Measurements from ENCODE around the gene ADGRA3.
"Not testable (repeated sequence)": the region's sequence is repeated elsewhere in the genome, so short reads cannot be mapped to it uniquely, and the experiment has no call there.

ADGRA3 gene

GRCh38 chr4:22439947-22440346 lies 75.9 kb downstream of the ADGRA3 start:
- DNase-seq (ENCODE audit: low read depth, low spot score), result no peak

GRCh38 chr4:22435652-22436051 lies 80.2 kb downstream of the ADGRA3 start:
- DNase-seq (ENCODE audit: low read depth, low spot score), result no peak

GRCh38 chr4:22434895-22435294 lies 81.0 kb downstream of the ADGRA3 start:
- DNase-seq (ENCODE audit: low read depth, low spot score), result peak; percentile 23

DNA sequence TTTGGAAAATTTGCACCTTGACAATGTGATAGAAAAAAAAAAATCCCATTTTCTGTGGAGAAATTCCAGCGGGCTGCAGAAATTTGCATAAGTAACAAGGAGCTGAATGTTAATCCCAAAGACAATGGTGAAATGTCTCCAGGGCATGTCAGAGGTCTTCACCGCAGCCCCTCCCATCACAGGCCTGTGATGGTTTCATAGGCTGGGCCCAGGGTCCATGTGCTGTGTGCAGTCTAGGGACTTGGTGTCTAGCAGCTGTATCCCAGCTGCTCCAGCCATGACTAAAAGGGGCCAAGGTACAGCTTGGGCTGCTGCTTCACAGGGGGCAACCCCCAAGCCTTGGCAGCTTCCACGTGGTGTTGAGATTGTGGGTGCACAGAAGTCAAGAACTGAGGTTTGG lies 85.2 kb downstream of the ADGRA3 start:
- DNase-seq (ENCODE audit: low read depth, low spot score), result no peak

DNA sequence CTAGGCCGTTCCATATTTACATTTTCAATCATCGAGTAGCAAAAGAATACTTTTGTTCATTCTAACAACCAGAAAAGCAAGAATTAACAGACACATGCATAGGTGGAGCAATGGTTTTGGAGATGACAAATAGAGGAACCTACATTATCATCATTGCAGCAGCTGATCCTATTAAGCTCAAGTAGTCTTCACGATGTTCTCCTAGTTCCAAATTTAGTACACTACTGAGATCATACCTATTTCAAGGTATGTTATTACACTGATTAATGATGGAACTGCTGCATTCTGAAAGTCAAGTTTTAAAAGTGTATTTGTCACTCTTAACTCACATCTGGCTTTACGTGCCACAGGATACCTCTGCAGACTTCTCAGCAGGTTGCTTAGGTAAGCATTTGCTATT lies 87.4 kb downstream of the ADGRA3 start:
- DNase-seq (ENCODE audit: low read depth, low spot score), result no peak

DNA sequence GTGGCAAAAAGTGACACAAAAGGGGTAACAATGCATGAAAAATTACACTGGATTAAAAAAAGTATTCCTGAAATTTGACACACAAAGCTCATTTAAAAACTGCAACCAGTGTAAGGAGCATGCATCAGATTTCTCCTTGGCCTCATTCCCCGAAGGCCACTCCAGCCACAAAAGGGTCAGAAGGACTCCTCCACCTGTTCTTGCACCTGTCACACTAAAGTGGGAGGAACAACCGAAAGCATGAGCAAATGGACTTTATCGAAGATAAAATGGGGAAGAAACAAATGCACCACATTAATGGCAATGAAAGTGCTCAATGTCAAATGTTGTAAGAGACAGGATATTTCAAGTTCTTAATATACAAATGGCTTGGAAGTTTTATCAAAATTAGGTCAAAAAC lies 88.2 kb downstream of the ADGRA3 start:
- no peak for DNase-seq (ENCODE audit: low read depth, low spot score)

DNA sequence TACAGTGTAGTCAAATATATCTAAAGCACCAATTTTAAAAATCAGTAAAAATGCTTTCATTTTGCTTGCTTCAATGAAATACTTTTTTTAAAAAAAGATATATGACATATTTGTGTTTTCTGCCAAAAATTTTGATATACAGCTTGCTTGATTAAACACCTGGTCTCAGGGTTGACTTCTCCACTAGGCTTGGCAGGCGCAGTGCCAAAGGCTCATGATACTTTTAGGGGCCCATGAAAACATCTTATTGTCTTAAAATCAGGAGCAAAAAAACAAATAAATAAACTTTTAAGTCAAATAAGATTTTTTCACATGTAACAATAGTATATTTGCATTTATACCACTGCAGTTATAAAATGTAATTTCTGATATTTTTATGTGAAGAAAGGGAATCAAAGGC lies 95.6 kb downstream of the ADGRA3 start:
- DNase-seq (ENCODE audit: low read depth, low spot score), result no peak

DNA sequence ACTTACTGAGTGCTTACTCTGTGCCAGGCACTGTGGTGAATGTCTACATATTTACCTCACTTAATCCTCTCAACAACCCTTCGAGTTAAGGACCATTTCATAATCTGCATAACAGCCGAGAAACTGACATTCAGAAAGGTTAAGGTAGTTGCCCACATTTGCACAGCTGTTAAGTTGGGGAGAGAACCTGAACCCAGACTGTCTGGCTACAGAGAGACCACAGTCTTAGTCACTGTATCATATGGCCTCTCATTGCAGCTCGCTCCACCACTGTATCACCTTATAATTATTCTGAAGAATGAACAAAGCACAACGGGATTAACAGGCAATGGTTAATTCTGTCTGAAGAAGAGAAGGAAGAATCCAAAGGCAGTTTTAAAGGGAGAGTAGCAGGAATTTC lies 98.5 kb downstream of the ADGRA3 start:
- DNase-seq (ENCODE audit: low read depth, low spot score), result no peak

- DNase-seq (ENCODE audit: low read depth, low spot score), result no peak
Observed at GRCh38 chr4:22416403-22416802, 99.5 kb downstream of the ADGRA3 start.

- DNase-seq (ENCODE audit: low read depth, low spot score), result no peak
Observed at GRCh38 chr4:22414833-22415232, 101.0 kb downstream of the ADGRA3 start.

- no peak for DNase-seq (ENCODE audit: low read depth, low spot score)
Observed at GRCh38 chr4:22413471-22413870, 102.4 kb downstream of the ADGRA3 start.

DNA sequence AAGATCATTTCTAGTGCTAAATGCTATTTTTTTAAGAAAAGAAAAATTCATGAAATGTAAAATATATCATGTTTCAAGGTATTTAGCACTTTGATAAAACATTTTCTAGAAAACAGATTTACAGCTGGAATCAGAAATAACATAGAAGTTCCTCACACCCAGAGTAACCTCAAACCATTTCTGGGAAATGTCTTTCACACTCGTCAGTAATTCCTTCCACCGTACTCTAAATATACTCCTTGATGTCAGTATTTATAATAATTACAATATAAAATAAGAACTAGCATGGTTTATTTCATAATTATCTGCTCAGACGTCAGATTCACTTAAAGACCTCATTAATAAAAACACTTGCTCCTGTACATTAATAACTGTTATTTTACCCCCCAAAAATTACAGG lies 103.9 kb downstream of the ADGRA3 start:
- no peak for DNase-seq (ENCODE audit: low read depth, low spot score)

DNA sequence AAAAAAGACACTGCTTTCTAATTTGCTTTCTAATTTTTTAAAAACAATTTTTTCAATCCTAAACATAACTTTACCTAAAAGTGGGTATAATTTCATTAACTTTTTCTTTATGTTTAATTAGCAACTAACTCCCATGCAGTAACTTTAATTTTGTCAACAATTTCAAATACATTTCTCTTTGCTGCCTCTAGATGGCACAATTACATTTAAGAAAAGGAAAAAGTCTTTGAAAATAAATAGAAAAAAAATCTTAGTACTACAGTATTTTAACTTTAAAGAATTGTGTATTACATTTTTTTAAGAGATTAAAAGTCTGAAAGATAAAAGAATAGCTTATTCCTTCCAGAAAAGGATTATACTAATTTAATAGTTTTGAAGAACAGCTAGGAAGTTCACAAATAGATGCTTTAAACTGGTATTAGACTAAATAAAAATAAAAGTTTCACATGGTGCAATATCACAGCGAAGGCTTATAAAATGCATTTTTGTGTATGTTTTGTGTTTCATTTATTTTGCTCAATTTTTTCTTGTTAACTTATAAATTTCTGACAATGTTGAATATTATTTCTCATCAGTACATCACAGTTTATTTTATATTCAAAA lies 105.1 kb downstream of the ADGRA3 start:
- no peak for DNase-seq (ENCODE audit: low read depth, low spot score)

- DNase-seq (ENCODE audit: low read depth, low spot score), result no peak
Observed at GRCh38 chr4:22408474-22408873, 107.4 kb downstream of the ADGRA3 start.

DNA sequence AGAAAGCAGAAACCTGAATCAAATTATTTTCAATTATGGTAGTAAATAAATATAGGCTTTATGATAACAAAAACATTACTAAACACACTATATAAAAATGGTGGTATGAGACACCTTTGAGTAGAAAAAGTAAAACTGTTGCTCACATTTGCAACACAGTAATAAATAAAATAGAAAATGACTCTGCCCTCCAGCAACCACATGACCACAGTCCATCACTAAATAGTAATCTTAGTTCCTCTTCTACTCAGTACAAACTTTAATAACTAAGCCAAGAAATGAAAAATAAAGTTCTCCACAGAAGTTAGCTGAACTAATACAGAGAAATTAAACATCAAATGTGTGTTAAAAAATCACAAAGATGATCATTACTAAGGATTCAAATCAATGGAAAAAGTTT lies 108.5 kb downstream of the ADGRA3 start:
- DNase-seq (ENCODE audit: low read depth, low spot score), result no peak

DNA sequence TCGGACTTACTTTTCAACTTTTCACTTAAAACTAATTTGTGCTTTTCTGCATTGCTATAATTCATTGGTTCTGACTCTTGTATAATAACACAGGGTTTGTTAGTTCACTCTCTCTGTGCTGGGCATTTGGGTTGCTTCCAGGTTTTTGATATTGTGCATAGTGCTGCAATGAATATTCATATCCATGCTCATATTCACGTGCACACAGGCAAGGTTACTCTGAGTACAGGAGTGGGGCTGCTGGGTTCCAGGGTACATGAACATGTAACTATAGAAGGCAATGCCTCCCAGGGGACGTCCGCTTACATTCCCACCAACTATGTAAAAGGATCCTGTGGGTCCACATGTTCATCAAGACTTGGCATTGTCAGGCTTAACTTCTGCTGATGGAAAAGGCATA lies 117.2 kb downstream of the ADGRA3 start:
- no peak for DNase-seq (ENCODE audit: low read depth, low spot score)

DNA sequence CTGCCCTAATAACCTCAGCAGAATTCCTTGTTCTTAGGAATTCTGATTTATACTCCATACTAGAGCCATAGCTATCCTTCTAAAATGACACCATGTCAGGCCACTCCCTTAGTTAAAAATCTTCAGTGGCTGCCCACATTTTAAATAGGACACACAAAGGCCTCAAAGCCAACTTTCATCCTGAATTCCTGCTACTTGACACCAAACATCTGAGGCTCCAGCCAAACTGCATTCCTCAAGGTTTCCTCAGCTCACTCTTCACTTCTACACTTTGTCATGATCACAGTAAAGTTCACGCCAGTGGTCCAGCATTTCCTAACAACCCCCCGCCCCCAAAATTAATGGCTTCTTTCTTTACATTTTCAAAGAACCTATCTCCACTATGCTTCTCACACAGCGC lies 124.3 kb downstream of the ADGRA3 start:
- DNase-seq (ENCODE audit: low read depth, low spot score), result peak; percentile 9

DNA sequence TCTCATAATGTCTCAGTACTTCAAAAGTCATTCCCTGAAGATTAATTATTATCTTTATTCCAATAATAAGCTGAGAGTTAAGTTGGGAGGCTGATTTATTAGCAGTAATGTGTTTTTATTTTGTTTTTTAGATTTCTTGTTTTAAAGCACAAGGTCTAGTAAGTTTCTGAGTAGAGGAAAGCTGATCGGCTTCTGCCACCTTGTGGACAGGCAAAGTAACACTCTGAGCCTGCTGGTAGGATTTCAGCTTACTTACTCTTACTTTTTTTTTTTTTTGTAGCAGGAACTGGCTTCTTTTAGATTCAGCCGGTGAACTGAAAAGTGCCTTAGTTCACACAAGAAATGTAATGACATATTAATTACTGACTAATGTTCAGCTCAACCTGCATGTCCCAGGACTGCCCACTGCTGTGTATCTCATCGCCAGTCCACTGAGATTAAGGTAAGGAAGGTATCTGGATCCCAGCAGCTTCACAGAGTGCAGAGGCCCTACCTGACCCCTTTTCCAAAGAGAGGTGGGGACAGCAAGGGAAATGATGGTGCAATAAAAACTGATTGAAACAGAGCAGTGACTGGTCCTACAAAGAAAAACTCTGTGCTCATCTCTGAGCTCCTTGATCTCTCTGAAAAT lies 126.5 kb downstream of the ADGRA3 start:
- DNase-seq (ENCODE audit: low read depth, low spot score), result peak; percentile 25

DNA sequence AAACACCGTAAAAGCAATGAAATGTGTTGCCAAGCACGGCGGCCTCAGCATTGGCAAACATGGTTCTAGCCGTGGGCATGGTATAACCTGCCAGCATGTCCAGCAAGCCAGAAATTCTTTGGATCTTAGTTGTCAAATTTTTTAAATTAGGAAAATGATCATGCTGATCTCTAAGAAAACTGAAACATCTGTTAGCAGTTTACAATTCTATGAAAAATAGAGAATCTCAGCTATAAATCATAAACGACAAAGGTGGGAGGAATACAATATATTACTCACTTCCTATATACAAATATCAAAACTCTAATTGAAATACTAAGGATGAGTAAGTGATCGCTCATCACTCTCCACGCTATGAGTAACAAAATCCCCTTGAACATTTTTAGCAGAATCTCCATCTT lies 130.3 kb downstream of the ADGRA3 start:
- no peak for DNase-seq (ENCODE audit: low read depth, low spot score)

DNA sequence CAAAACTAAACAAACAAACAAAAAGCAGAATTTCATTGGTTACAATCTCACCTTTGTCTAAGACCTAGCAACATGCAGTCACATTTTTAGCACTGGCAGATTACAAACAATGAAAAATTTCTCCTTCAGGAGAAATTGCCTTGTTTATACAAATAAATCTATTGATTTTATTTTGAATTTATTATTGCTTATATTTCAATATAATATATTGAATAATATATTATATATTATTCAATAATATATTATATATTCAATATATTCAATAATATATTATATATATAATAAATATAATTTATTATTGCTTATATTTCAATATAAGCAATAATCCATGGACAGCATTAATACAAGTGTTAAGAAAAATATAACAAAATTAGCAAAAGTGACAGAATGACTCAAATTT lies 131.7 kb downstream of the ADGRA3 start:
- no peak for DNase-seq (ENCODE audit: low read depth, low spot score)

GRCh38 chr4:22382216-22382615 lies 133.7 kb downstream of the ADGRA3 start:
- not testable (repeated sequence) for DNase-seq (ENCODE audit: low read depth, low spot score)

GRCh38 chr4:22372986-22373385 lies 142.9 kb downstream of the ADGRA3 start:
- DNase-seq (ENCODE audit: low read depth, low spot score), result no peak

- no peak for DNase-seq (ENCODE audit: low read depth, low spot score)
Observed at GRCh38 chr4:22369901-22370562, 145.8 kb downstream of the ADGRA3 start.

Data from iPS DF 19.7 (cell line).